ENCODE measurements around the gene SLC49A3.
"Not testable (repeated sequence)": the region's sequence is repeated elsewhere in the genome, so short reads cannot be mapped to it uniquely, and the experiment has no call there.

Gene SLC49A3

DNA sequence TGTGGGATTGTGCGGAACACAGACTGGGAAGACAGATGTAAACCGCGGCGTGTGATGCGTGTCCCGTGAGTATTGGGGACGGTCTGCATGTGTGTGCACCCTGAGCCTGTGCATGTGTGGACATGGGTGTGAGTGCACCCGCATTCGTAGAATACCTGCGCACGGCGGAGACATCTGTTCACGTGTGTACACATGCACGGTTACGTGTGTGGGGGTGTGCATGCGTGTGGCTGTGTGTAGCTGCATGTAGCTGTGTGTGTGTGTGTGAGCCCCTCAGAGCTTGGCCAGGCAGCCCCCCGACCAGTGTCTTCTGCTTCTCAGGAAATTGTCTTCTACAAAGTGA is 34.5 kb downstream of the SLC49A3 start:
- DNase-seq (ENCODE audit: low read depth, low spot score) = no peak

DNA sequence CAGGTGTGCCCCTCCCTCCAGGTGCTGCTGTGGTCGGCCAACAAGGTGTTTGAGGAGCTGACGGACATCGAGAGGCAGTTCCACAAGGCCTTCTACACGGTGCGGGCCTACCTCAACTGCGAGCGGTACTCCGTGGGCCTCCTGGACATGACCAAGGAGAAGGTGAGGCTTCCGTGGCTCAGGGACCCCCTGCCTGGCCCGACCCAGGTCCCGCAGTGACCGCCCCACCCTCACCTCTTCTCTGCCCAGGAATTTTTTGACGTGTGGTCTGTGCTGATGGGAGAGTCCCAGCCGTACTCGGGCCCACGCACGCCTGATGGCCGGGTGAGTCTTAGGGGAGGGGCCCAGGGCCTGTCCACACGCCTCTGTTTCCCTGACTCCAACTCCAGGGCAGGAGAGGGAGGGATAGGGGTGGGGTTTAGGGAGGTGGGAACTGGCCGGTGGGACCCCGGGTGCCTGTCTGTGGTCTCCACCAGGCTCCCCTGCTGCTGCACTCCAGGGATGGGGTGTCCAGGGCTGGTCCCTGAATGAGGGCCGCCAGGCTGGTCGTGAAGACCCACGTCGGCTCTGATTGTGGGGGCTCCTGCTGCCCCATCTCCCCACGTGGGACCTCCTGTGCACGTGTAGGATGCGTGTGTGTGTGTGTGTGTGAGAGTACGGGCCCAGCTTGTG is 35.0 kb downstream of the SLC49A3 start:
- no peak for DNase-seq (ENCODE audit: low read depth, low spot score)

DNA sequence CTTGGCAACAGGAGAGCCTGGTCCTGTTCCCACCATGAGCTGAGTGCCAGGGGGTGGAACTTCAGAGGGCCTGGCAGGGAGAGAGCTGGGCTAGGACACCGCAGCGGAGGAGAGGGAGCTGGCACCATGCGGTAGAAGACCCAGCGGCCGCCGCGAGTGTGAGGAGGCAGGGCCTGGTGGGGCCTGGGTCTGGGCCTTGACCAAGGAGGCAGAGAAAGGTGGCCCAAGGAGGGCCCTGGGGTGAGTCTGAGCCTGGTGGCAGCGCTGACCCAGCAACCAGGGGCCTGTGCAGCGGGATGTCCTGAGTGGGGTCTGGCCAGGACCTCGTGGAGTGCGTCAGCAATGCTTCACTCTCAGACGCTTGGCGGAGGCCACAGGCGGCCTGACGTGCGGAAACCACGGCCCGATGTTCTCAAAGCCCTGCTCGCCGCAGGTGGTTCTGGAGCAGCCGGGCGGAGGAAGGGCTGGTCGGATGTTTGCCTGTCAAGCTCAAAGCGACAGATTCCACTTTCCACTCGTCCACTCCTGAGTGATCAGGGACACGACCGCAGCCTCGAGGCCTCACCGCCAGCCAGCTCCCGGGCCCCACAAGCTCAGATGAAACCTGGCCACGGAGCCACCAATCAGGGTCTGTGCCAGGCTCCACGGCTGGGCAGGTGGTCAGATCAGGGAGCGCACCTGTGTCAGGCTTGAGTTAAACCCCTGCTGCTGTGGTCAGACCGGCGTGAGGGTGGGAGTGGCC is 35.7 kb downstream of the SLC49A3 start:
- no peak for DNase-seq (ENCODE audit: low read depth, low spot score)

GRCh38 chr4:651884-652642 is 36.9 kb downstream of the SLC49A3 start:
- DNase-seq (ENCODE audit: low read depth, low spot score) = no peak

GRCh38 chr4:650951-651883 is 37.7 kb downstream of the SLC49A3 start:
- DNase-seq (ENCODE audit: low read depth, low spot score) = no peak

GRCh38 chr4:650461-650860 is 38.5 kb downstream of the SLC49A3 start:
- DNase-seq (ENCODE audit: low read depth, low spot score) = no peak

DNA sequence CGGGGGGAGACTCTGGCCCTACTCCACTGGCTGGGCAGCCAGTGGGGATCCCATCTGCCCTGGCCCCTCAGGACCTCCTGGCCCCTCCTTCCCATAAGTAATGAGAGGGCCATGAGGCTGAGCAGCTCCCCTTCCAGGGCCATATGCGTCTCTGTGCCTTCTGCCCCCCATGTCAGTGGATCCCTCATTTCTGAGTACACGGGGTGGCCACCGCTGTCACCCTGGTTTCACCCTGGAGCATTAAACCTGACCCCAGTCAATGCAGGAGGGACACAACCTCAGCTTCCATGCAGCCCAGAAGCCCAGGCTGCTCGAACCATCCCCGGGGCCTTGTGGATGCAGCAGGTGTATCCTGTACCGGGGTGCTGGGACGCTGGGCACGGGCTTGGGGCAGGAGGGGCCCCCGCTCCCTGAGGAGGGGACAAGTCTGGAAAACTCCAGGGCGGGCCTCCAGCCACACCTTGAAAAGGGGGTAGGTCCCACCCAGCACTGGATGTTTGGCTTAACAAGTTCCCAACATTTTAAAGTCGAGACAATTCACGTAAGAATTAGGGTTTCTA is 39.1 kb downstream of the SLC49A3 start:
- DNase-seq (ENCODE audit: low read depth, low spot score) = no peak

GRCh38 chr4:649293-649625 is 39.7 kb downstream of the SLC49A3 start:
- no peak for DNase-seq (ENCODE audit: low read depth, low spot score)

DNA sequence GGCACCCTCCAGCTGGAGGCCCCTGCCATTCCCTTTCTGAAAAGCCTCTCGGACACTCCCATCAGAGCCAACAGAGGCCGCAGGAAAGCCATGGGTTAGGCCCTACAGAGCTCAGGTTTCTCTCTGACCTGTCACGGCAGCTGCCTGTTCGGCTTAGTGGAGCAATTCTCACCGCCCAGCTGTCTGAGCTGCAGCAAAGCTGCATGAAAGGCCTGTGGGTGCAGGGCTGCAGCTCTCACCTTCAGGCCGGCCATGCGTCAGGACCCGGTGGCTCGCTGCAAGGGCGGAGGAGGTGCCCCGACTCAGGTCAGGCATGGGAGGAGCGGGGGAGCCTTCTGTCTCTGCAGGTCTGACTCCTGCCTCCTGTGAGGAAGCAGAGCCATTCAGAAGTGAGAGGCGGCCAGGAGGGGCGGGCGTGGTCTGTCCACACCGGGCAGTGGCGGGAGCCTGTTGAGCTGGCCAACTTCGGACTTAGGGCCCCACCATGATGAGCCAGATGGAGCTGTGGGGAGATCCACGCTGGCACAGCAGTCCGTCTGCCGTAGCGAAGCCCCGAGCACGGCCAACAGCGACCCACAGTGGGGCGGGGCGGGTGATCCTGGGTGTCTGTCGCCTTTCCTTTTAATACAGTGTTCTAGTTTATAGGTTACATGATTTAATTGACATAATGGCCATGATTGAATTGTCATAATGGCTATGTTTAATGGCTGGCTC is 40.2 kb downstream of the SLC49A3 start:
- no peak for DNase-seq (ENCODE audit: low read depth, low spot score)

DNA sequence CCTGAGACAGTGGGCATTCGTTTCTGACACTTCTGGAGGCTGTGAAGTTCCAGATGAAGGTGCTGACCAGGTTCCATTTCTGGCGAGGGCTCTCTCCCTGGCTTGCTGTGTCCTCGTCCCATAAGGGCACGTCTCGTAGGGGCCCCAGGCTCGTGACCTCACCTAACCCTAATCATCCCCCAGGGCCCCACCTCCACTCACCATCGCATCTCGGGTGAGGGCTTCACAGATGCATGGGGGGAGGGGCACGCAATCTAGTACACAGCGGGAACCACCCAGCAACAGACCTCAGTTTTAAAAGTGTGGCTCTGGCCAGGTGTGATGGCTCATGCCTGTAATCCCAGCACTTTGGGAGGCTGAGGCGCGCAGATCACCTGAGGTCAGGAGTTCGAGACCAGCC is 41.5 kb downstream of the SLC49A3 start:
- DNase-seq (ENCODE audit: low read depth, low spot score) = no peak

- no peak for DNase-seq (ENCODE audit: low read depth, low spot score)
These were observed 42.5 kb downstream of the SLC49A3 start for GRCh38 chr4:646460-646859.

- DNase-seq (ENCODE audit: low read depth, low spot score) = not testable (repeated sequence)
These were observed 46.6 kb downstream of the SLC49A3 start for GRCh38 chr4:642366-642765.

DNA sequence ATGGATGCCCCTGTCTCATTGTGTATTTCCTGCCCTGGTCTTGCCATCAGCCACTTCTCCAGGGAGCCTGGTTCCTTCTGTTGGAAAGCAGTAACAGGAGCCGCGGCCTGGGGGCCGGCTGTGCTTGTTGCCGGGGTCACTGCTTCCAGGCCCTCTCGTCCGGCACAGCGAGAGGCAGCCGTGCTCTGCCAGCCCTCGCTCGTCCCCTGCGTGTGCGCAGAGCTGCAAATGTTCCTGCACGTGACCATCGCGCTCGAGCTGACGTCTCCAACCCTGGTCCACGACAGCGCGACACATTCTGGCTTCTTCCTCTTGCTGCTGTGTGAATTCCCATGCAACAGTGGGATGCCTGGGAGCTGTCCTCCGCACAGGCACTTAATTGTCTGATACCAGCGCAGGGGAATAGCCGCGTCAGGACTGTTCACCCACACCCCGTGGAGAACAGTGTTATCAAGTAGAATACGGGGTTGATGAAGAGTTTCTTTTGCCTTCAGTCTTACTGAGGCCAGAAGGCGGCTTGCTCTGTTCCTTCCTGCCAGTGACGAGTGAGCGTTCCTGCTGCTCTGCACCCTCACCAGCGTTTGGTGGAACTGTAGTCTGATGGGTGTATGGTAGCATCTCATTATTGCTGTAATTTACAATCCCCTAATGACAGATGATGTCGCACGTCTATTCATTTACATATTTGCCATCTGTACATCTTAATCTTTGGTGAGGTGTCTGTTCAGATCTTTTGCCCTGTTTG is 51.2 kb downstream of the SLC49A3 start:
- DNase-seq (ENCODE audit: low read depth, low spot score) = no peak

- DNase-seq (ENCODE audit: low read depth, low spot score) = no peak
These were observed 52.3 kb downstream of the SLC49A3 start for GRCh38 chr4:636628-637159.

DNA sequence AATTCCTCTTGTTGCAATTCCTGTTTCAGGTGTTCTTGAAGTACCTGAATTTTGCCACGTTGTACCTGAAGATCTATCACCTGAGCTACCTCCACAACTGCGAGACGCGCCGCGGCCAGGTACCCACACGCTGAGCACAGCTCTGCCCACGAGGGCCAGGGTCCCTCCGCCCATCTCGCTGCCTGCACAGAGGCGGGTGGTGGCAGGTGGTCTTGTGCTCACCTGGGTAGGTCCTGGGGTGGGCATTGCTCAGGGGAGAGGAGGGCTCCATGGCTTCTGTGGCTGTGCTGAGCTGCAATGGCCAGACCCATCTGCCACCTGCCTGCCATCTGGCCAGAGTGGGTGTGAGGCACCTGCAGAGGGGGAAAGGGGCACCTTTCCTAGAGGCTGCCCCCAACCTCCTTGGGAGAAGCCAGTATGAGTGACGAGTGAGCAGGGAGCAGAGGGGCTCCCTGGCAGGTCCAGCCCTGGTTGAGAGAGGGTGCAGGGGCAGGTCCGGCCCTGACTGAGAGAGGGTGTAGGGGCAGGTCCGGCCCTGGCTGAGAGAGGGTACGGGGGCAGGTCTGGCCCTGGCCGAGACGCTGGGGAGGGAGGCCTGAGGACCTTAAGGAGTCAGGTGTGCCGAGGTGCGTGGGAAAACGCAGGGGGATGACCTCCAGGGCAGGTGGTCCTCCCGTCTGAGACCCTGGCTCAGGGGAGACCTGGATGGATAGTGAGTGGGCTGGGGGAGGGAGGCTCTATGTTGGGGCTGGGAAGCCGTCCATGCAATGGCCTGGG is 52.9 kb downstream of the SLC49A3 start:
- DNase-seq (ENCODE audit: low read depth, low spot score) = no peak

DNA sequence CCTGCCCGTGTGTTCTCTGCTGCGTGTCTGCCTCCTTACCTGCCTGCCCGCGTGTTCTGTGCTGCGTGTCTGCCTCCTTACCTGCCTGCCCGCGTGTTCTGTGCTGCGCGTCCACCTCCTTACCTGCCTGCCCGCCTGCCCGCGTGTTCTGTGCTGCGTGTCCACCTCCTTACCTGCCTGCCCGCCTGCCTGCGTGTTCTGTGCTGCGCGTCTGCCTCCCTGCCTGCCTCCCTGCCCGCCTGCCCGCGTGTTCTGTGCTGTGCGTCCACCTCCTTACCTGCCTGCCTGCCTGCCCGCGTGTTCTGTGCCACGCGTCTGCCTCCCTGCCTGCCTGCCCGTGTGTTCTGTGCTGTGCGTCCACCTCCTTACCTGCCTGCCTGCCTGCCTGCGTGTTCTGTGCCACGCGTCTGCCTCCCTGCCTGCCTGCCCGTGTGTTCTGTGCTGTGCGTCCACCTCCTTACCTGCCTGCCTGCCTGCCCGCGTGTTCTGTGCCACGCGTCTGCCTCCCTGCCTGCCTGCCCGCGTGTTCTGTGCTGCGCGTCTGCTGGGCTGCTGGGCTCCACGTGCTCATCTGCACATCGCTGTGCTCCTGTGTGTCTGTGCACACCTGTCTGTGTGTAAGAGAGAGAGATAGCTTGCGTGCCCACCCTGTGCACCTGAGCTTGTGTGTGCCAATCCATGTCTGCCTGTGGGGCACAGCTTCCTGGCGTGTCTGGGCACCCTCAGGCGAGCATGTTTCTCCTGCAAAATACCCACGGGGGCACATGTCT is 53.7 kb downstream of the SLC49A3 start:
- DNase-seq (ENCODE audit: low read depth, low spot score) = not testable (repeated sequence)

GRCh38 chr4:634599-634985 is 54.4 kb downstream of the SLC49A3 start:
- DNase-seq (ENCODE audit: low read depth, low spot score) = no peak

DNA sequence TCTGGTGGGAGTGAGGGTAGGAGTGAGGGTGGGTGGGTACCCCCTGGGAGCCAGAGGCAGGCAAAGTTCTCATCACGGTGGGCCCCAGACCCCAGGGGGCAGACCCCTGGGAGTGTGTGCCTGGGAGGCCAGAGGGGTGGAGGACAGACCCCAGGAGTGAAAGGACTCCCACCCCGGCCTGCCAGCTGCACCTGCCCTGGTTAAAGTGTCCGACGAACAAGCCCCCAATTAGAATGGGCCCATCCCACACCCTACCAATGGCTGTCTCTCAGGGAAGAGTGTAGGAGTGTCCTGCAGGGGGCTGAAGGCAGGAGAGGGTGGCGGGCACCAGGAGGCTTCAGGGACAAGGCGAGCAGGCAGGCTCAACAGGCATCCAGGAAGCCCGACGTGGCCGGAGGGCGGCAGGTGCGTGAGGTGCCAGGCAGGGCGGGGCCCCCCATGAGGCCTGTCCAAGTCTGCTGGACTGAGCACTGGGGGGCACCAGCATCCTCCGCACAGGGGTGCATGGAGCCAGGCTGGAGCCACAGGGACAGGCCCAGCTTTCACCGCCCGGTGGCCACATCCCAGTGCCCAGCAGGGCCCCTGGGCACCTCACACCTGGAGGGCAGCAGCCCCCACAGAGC is 54.9 kb downstream of the SLC49A3 start:
- DNase-seq (ENCODE audit: low read depth, low spot score) = no peak
